Smooth muscle cell (in vitro differentiated cells): ENCODE measurements around the gene ERLEC1. TPM values are rescaled to one million over a fixed set of nuclear protein-coding genes. Genes with fewer than 3 reads are reported as not detected.

Source experiments
- DNase-seq: peaks from one replicate; lab custom pipeline; 2025; ENCODE audit not compliant: unreplicated experiment; lab: John Stamatoyannopoulos, UW
- H2AFZ ChIP-seq: fragments of 200-600 bp; sonication (generic); 2 replicates; pipeline ENCODE4 v1.6.0; 2016; ENCODE audit warnings: antibody characterized with exemption, low read depth, mild to moderate bottlenecking
- H3F3A ChIP-seq: fragments of 200-600 bp; sonication (generic); 2 replicates; pipeline ENCODE4 v1.6.0; 2017; ENCODE audit warnings: antibody characterized with exemption, low read depth
- H3K27ac ChIP-seq: fragments of 200-600 bp; sonication (generic); 2 replicates; pipeline ENCODE4 v1.5.1; 2016; ENCODE audit warnings: low read depth, mild to moderate bottlenecking
- H3K27me3 ChIP-seq: fragments of 200-600 bp; sonication (generic); 2 replicates; pipeline ENCODE4 v1.6.1; 2016; ENCODE audit warnings: low read depth, mild to moderate bottlenecking
- H3K36me3 ChIP-seq: fragments of 200-600 bp; sonication (generic); 2 replicates; pipeline ENCODE4 v1.5.1; 2016; ENCODE audit warnings: low read depth
- H3K4me1 ChIP-seq: fragments of 200-600 bp; sonication (generic); 2 replicates; pipeline ENCODE4 v1.5.1; 2016; ENCODE audit warnings: low read depth
- H3K4me2 ChIP-seq: fragments of 200-600 bp; sonication (generic); 2 replicates; pipeline ENCODE4 v1.6.0; 2016; ENCODE audit warnings: mild to moderate bottlenecking
- H3K4me3 ChIP-seq: fragments of 200-600 bp; sonication (generic); 2 replicates; pipeline ENCODE4 v1.5.1; 2016; ENCODE audit warnings: mild to moderate bottlenecking
- H3K79me2 ChIP-seq: fragments of 200-600 bp; sonication (generic); 2 replicates; pipeline ENCODE4 v1.6.0; 2016; ENCODE audit warnings: low read depth, mild to moderate bottlenecking
- H3K9ac ChIP-seq: fragments of 200-600 bp; sonication (generic); 2 replicates; pipeline ENCODE4 v1.6.0; 2016; ENCODE audit warnings: low read depth
- H3K9me3 ChIP-seq: fragments of 200-600 bp; sonication (generic); replicated peaks from 2 replicates; pipeline ENCODE4 v1.5.1; 2016; ENCODE audit warnings: low read depth
- H4K20me1 ChIP-seq: fragments of 200-600 bp; sonication (generic); 2 replicates; pipeline ENCODE4 v1.6.0; 2016; ENCODE audit warnings: low read depth
- CTCF ChIP-seq: fragments of 200-600 bp; sonication (generic); IDR thresholded peaks from 2 replicates; pipeline ENCODE4 v1.5.1; 2017; ENCODE audit warnings: borderline replicate concordance, mild to moderate bottlenecking, antibody characterized with exemption; ENCODE audit not compliant: insufficient read depth, poor library complexity, severe bottlenecking
- WGBS: methylation state at CpG from one replicate; pipeline ENCODE4 v1.1.7; 2016; ENCODE audit warnings: low lambda C conversion rate; 5-methylcytosine and 5-hydroxymethylcytosine counted together
- polyA plus RNA-seq: library from polyadenylated mRNA; unstranded; fragments of >200 nt; fragmentation: Nextera tagmentation; extraction: Ambion mirVana; gene quantifications from 2 replicates; pipeline ENCODE4 v1.2.1, GENCODE V29; 2016
- total RNA-seq: library from RNA; depleted of rRNA; stranded (reverse); fragments of >200 nt; gene quantifications from 2 replicates; pipeline ENCODE4 v1.2.3, GENCODE V29; 2014

The ERLEC1 gene
- total and polyA plus RNA-seq, 2 experiments from 2014 or later: 94.0 to 106 TPM

GRCh38 chr2:53793821-53794220, 7.0 kb downstream of the ERLEC1 start:
- H4K20me1 ChIP-seq: peaks cover 49% of the 10 kb centered on the region
- no peak overlapping the region for H2AFZ ChIP-seq
- H3K4me1 ChIP-seq: no peaks in the 10 kb centered on the region
- H3K4me2 ChIP-seq: no peak overlapping the region
- no peaks in the 10 kb centered on the region for H3F3A ChIP-seq
- peaks cover 51% of the 10 kb centered on the region for H3K79me2 ChIP-seq
- TF ChIP-seq CTCF: no peak
- DNase-seq: no peak
- no peak overlapping the region for H3K27ac ChIP-seq
- H3K4me3 ChIP-seq: no peak overlapping the region
- H3K27me3 ChIP-seq: no peaks in the 10 kb centered on the region
- H3K36me3 ChIP-seq: peaks cover 26% of the 10 kb centered on the region
- H3K9ac ChIP-seq: no peak overlapping the region
- no peaks in the 10 kb centered on the region for H3K9me3 ChIP-seq
- WGBS: 95% methylated on average over 3 of the region's 3 CpGs

GRCh38 chr2:53801547-53801946, 14.7 kb downstream of the ERLEC1 start:
- Histone ChIP-seq H3K4me3 (no peak overlapping the region), H3K27me3 (no peaks in the 10 kb centered on the region), H3K4me2 (no peak overlapping the region), H3K4me1 (no peaks in the 10 kb centered on the region), H3K9me3 (no peaks in the 10 kb centered on the region), H3K27ac (no peak overlapping the region), H4K20me1 (peaks cover 18% of the 10 kb centered on the region), H2AFZ (no peak overlapping the region), H3K36me3 (peaks cover 56% of the 10 kb centered on the region), H3K79me2 (peaks cover 5% of the 10 kb centered on the region), H3K9ac (no peak overlapping the region), H3F3A (no peaks in the 10 kb centered on the region)
- DNase-seq: no peak
- no peak for TF ChIP-seq CTCF

GRCh38 chr2:53802617-53803151, 15.8 kb downstream of the ERLEC1 start:
- no peak overlapping the region for H3K4me2 ChIP-seq
- H3K36me3 ChIP-seq: peaks cover 50% of the 10 kb centered on the region

More at GRCh38 chr2:53802617-53803151, 15.8 kb downstream of the ERLEC1 start:
- TF ChIP-seq CTCF: no peak
- Histone ChIP-seq H3K9me3 (no peaks in the 10 kb centered on the region), H3K27me3 (no peaks in the 10 kb centered on the region), H3K27ac (no peak overlapping the region), H3K4me3 (no peak overlapping the region), H3K79me2 (peaks cover 5% of the 10 kb centered on the region), H3K9ac (no peak overlapping the region), H2AFZ (no peak overlapping the region), H3K4me1 (no peaks in the 10 kb centered on the region), H3F3A (no peaks in the 10 kb centered on the region), H4K20me1 (peaks cover 18% of the 10 kb centered on the region)
- 63% methylated on average over 7 of the region's 7 CpGs for WGBS
- DNase-seq: no peak
